Measurements from ENCODE around the gene ALG8. TPM values are rescaled to one million over a fixed set of nuclear protein-coding genes. Genes with fewer than 3 reads are reported as not detected.
A peak's percentile ranks its signal among the peaks of the same experiment; 100 is the strongest.

ALG8 gene
- total and polyA plus RNA-seq, 2 experiments from 2014 or later, result 94.3 to 130 TPM

- no peak for TF ChIP-seq STAT1 (IDR thresholded peaks at IDR 0.05; ENCODE audit: unreplicated experiment)
Measured at GRCh38 chr11:78139422-78140391, at the start of gene ALG8 (continued).

- Mint-ChIP-seq H3K4me1 (peaks cover 21% of the 10 kb centered on the region), H3K27ac (peak within 1 kb of the TSS; percentile 62; the same call in 1 of the 2 replicates), H3K4me3 (peak within 1 kb of the TSS; percentile 92), H3K36me3 (ENCODE audit: low read depth) (no peaks in the 10 kb centered on the region), H3K27me3 (ENCODE audit: insufficient read depth, low read depth, poor library complexity) (peaks cover 18% of the 10 kb centered on the region), H3K9me3 (no peaks in the 10 kb centered on the region)
- Histone ChIP-seq H3K27me3 (ENCODE audit: insufficient read depth) (no peaks in the 10 kb centered on the region), H3K4me1 (ENCODE audit: insufficient read depth) (peaks cover 15% of the 10 kb centered on the region; the same call in 1 of the 2 replicates), H3K4me2 (peak within 1 kb of the TSS; percentile 94), H3K27ac (ENCODE audit: low read depth) (no peak within 1 kb of the TSS), H3F3A (replicated peaks; ENCODE audit: low read depth) (0 out of 2 replicates have a peak, but pooled peaks cover 8% of the 10 kb centered on the region), H4K20me1 (replicated peaks; ENCODE audit: insufficient read depth) (no peaks in the 10 kb centered on the region; the same call in 1 of the 2 replicates), H3K36me3 (ENCODE audit: insufficient read depth) (no peaks in the 10 kb centered on the region), H3K79me2 (replicated peaks; ENCODE audit: insufficient read depth) (no peaks in the 10 kb centered on the region), H3K4me3 (peak within 1 kb of the TSS; percentile 98), H3K9me2 (ENCODE audit: insufficient read depth) (no peaks in the 10 kb centered on the region), H2AFZ (peak within 1 kb of the TSS; percentile 96)
- no peak for TF ChIP-seq NANOG (IDR thresholded peaks at IDR 0.05; ENCODE audit: borderline replicate concordance)
- TF ChIP-seq ZNF331 (CRISPR knock-in tag; IDR thresholded peaks at IDR 0.05; ENCODE audit: low read depth), result peak; percentile 9; the same call in 1 of the 2 replicates
- TF ChIP-seq ETS1 (IDR thresholded peaks at IDR 0.05), result peak; percentile 87
- peak; percentile 77 for TF ChIP-seq POLR2AphosphoS5 (IDR thresholded peaks at IDR 0.05; ENCODE audit: low read depth)
- TF ChIP-seq CREB1 (CRISPR knock-in tag; IDR thresholded peaks at IDR 0.05; ENCODE audit: low read depth), result 0 out of 2 replicates have a peak, but pooled peaks have one; percentile 2
- no peak for TF ChIP-seq ZNF462 (CRISPR knock-in tag; IDR thresholded peaks at IDR 0.05)
- DNase-seq (ENCODE audit: low spot score) (peak; percentile 99), ATAC-seq (peak; percentile 96)
Measured at GRCh38 chr11:78188286-78189173, 49.1 kb upstream of the ALG8 start, which contains the start of the genes KCTD21 and USP35. TSS of gene KCTD21 (minus strand) at chr11:78188626. CDS start at chr11:78174554, 14,072 bp downstream. TSS of gene USP35 (plus strand) at chr11:78188919. CDS start at chr11:78196246, 7,327 bp downstream.

Data from GM23338 (cell line).